HepG2 (cell line): Measurements from ENCODE around the gene ZDHHC9. TPM values are rescaled to one million over a fixed set of nuclear protein-coding genes. Genes with fewer than 3 reads are reported as not detected.
A peak's percentile ranks its signal among the peaks of the same experiment; 100 is the strongest.

ENCODE experiments used
- CCDC6 ChIP-seq: sonication (generic); formaldehyde crosslinking; IDR thresholded peaks from 2 replicates; pipeline ENCODE4 v1.8.1; 2022; ENCODE audit warnings: mild to moderate bottlenecking, missing genetic modification reagents, moderate library complexity
- CHD2 ChIP-seq: IDR thresholded peaks from 2 replicates; pipeline ENCODE4 v1.6.1; 2011; ENCODE audit warnings: low read depth, low read length, improper control_type of control experiment
- GATA4 ChIP-seq: sonication (generic); IDR thresholded peaks from 2 replicates; pipeline ENCODE4 v1.6.1; 2016; ENCODE audit warnings: antibody characterized with exemption, low read depth, borderline replicate concordance
- HDAC1 ChIP-seq: sonication (generic); formaldehyde crosslinking; IDR thresholded peaks from 2 replicates; pipeline ENCODE4 v1.5.1; 2020; ENCODE audit warnings: mild to moderate bottlenecking, missing genetic modification reagents
- HNRNPL ChIP-seq: fragments of 200-400 bp; formaldehyde crosslinking; IDR thresholded peaks from 2 replicates; pipeline ENCODE4 v1.6.1; 2017; ENCODE audit warnings: mild to moderate bottlenecking, low read depth, low read length
- HNRNPUL1 ChIP-seq: fragments of 200-400 bp; formaldehyde crosslinking; IDR thresholded peaks from 2 replicates; pipeline ENCODE4 v1.6.1; 2017; ENCODE audit warnings: low read depth, mild to moderate bottlenecking, low read length, moderate library complexity
- HOXD1 ChIP-seq: sonication (generic); formaldehyde crosslinking; IDR thresholded peaks from 2 replicates; pipeline ENCODE4 v1.5.0; 2020; ENCODE audit warnings: missing genetic modification reagents
- KAT2B ChIP-seq: fragments of 150-350 bp; IDR thresholded peaks from 2 replicates; pipeline ENCODE4 v1.6.1; 2014; ENCODE audit warnings: low read depth, low read length, borderline replicate concordance
- KLF9 ChIP-seq: IDR thresholded peaks from 2 replicates; pipeline ENCODE4 v1.6.1; 2016; ENCODE audit warnings: low read depth
- MAZ ChIP-seq, 2 experiments: sonication (generic) in 1 of 2; formaldehyde crosslinking in 1 of 2; IDR thresholded peaks; 2 replicates each; pipeline versions ENCODE4 v1.5.0 to v1.6.1; 2012 to 2020; ENCODE audit warnings: low read depth in 2 of 2, mild to moderate bottlenecking in 2 of 2, borderline replicate concordance in 1 of 2, improper control_type of control experiment in 1 of 2, low read length in 1 of 2, missing genetic modification reagents in 1 of 2, moderate library complexity in 1 of 2
- POLR2G ChIP-seq: fragments of 200-400 bp; formaldehyde crosslinking; IDR thresholded peaks from 2 replicates; pipeline ENCODE4 v1.6.1; 2018; ENCODE audit warnings: mild to moderate bottlenecking, low read depth, low read length, moderate library complexity
- RCOR2 ChIP-seq: IDR thresholded peaks from 2 replicates; pipeline ENCODE4 v1.6.1; 2016; ENCODE audit warnings: missing biosample characterization, missing genetic modification reagents
- SP4 ChIP-seq: sonication (generic); formaldehyde crosslinking; IDR thresholded peaks from 2 replicates; pipeline ENCODE4 v1.8.1; 2023; ENCODE audit warnings: mild to moderate bottlenecking, missing genetic modification reagents
- TAF1 ChIP-seq: sonication (generic); formaldehyde crosslinking; IDR thresholded peaks from 2 replicates; pipeline ENCODE4 v1.4.0; 2020; ENCODE audit warnings: missing genetic modification reagents
- TGIF2 ChIP-seq: IDR thresholded peaks from 2 replicates; pipeline ENCODE4 v1.6.1; 2016; ENCODE audit warnings: control low read depth, missing compliant biosample characterization
- ZKSCAN1 ChIP-seq: fragments of 150-350 bp; IDR thresholded peaks from 2 replicates; pipeline ENCODE4 v1.6.1; 2014; ENCODE audit warnings: low read length
- ZNF430 ChIP-seq: sonication (generic); formaldehyde crosslinking; IDR thresholded peaks from 2 replicates; pipeline ENCODE4 v1.9.0; 2021; ENCODE audit warnings: mild to moderate bottlenecking, missing genetic modification reagents
- ZNF777 ChIP-seq: sonication (generic); formaldehyde crosslinking; IDR thresholded peaks from 2 replicates; pipeline ENCODE4 v1.4.0; 2020; ENCODE audit warnings: missing genetic modification reagents
- polyA plus RNA-seq, 8 experiments: library from polyadenylated mRNA; depleted of rRNA in 3 of 8; stranded (reverse) in 7 of 8; unstranded in 1 of 8; fragments of >200 nt; fragmentation: Illumina TruSeq in 4 of 8; extraction: Trizol in 4 of 8; gene quantifications; 2 replicates each; pipeline versions ENCODE4 v1.2.1 to v1.2.3, GENCODE V29; 2011 to 2016; ENCODE audit warnings: low read depth in 4 of 8, missing spikeins in 1 of 8, mixed read lengths in 1 of 8; ENCODE audit not compliant: insufficient read depth in 1 of 8
- total RNA-seq, 5 experiments: library from RNA; depleted of rRNA; stranded (reverse); fragments of >200 nt; fragmentation: Illumina TruSeq; extraction: Trizol; gene quantifications; 2 replicates each; pipeline ENCODE4 v1.2.3, GENCODE V29; 2016; ENCODE audit warnings: low read depth in 1 of 5
- TF ChIP-seq, protein P1 (sequence below): sonication (generic); formaldehyde crosslinking; IDR thresholded peaks from 2 replicates; pipeline ENCODE4 v1.4.0; 2020; ENCODE audit warnings: low read depth, missing genetic modification reagents
- TF ChIP-seq, protein P2 (sequence below): sonication (generic); formaldehyde crosslinking; IDR thresholded peaks from 2 replicates; pipeline ENCODE4 v1.5.1; 2020; ENCODE audit warnings: mild to moderate bottlenecking, missing genetic modification reagents, moderate library complexity
- TF ChIP-seq, protein P3 (sequence below): IDR thresholded peaks from 2 replicates; pipeline ENCODE4 v1.6.1; 2018; ENCODE audit warnings: missing genetic modification reagents, mild to moderate bottlenecking, missing compliant biosample characterization

Gene ZDHHC9
- total and polyA plus RNA-seq, 2 of the 13 experiments (the other 11 are each of a cell fraction or from before 2014, with no cell fraction given): 28.3 to 53.1 TPM

DNA sequence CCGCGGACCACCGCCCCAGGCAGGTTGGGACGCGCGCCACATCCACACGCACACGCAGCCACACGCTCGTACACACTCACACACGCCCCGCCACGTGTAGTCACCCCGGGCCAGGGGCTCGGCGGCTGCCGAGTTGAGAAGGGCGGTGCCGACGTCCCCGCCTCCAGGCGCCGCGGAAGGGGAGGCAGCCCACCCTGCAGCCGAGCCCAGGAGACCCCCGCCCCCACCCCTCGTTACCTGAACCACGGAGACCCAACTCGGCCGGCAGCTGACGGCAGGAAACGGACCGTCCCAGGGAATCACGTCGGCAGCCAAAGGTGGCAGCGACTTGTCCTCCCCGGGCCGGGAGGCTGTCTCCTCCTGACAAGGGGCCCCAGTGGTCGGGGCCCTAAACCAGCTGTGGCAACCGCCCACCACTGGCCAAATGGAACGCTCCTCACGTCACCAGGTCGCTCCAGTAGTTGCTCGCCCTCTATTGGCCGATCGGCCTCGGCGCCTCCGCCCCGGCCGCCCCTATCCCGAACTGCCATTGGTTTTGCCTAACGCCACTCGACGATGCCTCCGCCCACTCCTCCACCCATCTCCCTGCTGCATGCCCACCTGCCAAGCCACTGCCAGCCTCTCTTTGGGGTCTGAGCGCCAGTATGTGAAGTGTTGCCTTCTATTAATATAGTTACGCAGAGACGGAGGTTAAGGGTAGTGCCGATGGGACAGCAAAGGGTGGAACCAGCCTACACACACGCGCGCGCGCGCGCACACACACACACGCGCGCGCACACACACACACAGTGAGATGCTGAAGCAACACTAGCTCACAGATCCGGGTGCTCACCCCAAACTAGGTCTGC, at the start of gene ZDHHC9 (continued):
- TF ChIP-seq ZNF777 (CRISPR knock-in tag) (0 out of 2 replicates have a peak, but pooled peaks have one; percentile 35), CHD2 (no peak; the same call in 1 of the 2 replicates), ZNF430 (0 out of 2 replicates have a peak, but pooled peaks have one; percentile 21), TGIF2 (no peak), GATA4 (no peak), RCOR2 (no peak), TAF1 (CRISPR knock-in tag) (peak; percentile 40; the same call in 1 of the 2 replicates), HOXD1 (CRISPR knock-in tag) (no peak), HDAC1 (CRISPR knock-in tag) (peak; percentile 47; the same call in 1 of the 2 replicates), ZKSCAN1 (no peak), KLF9 (CRISPR knock-in tag) (no peak), POLR2G (peak; percentile 73), CCDC6 (CRISPR knock-in tag) (no peak), HNRNPUL1 (no peak), MAZ (IDR thresholded peaks at IDR 0.05; ENCODE audit: borderline replicate concordance, low read depth, low read length) (no peak), MAZ (CRISPR knock-in tag; IDR thresholded peaks at IDR 0.05; ENCODE audit: low read depth) (no peak), HNRNPL (peak; percentile 82; the same call in 1 of the 2 replicates), SP4 (CRISPR knock-in tag) (peak; percentile 82), KAT2B (no peak)
- TF ChIP-seq, protein P1, sequence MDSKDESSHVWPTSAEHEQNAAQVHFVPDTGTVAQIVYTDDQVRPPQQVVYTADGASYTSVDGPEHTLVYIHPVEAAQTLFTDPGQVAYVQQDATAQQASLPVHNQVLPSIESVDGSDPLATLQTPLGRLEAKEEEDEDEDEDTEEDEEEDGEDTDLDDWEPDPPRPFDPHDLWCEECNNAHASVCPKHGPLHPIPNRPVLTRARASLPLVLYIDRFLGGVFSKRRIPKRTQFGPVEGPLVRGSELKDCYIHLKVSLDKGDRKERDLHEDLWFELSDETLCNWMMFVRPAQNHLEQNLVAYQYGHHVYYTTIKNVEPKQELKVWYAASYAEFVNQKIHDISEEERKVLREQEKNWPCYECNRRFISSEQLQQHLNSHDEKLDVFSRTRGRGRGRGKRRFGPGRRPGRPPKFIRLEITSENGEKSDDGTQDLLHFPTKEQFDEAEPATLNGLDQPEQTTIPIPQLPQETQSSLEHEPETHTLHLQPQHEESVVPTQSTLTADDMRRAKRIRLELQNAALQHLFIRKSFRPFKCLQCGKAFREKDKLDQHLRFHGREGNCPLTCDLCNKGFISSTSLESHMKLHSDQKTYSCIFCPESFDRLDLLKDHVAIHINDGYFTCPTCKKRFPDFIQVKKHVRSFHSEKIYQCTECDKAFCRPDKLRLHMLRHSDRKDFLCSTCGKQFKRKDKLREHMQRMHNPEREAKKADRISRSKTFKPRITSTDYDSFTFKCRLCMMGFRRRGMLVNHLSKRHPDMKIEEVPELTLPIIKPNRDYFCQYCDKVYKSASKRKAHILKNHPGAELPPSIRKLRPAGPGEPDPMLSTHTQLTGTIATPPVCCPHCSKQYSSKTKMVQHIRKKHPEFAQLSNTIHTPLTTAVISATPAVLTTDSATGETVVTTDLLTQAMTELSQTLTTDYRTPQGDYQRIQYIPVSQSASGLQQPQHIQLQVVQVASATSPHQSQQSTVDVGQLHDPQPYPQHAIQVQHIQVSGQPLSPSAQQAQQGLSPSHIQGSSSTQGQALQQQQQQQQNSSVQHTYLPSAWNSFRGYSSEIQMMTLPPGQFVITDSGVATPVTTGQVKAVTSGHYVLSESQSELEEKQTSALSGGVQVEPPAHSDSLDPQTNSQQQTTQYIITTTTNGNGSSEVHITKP (CRISPR knock-in tag): peak; percentile 96
- TF ChIP-seq, protein P2, sequence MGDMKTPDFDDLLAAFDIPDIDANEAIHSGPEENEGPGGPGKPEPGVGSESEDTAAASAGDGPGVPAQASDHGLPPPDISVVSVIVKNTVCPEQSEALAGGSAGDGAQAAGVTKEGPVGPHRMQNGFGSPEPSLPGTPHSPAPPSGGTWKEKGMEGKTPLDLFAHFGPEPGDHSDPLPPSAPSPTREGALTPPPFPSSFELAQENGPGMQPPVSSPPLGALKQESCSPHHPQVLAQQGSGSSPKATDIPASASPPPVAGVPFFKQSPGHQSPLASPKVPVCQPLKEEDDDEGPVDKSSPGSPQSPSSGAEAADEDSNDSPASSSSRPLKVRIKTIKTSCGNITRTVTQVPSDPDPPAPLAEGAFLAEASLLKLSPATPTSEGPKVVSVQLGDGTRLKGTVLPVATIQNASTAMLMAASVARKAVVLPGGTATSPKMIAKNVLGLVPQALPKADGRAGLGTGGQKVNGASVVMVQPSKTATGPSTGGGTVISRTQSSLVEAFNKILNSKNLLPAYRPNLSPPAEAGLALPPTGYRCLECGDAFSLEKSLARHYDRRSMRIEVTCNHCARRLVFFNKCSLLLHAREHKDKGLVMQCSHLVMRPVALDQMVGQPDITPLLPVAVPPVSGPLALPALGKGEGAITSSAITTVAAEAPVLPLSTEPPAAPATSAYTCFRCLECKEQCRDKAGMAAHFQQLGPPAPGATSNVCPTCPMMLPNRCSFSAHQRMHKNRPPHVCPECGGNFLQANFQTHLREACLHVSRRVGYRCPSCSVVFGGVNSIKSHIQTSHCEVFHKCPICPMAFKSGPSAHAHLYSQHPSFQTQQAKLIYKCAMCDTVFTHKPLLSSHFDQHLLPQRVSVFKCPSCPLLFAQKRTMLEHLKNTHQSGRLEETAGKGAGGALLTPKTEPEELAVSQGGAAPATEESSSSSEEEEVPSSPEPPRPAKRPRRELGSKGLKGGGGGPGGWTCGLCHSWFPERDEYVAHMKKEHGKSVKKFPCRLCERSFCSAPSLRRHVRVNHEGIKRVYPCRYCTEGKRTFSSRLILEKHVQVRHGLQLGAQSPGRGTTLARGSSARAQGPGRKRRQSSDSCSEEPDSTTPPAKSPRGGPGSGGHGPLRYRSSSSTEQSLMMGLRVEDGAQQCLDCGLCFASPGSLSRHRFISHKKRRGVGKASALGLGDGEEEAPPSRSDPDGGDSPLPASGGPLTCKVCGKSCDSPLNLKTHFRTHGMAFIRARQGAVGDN: peak; percentile 43
- TF ChIP-seq, protein P3, sequence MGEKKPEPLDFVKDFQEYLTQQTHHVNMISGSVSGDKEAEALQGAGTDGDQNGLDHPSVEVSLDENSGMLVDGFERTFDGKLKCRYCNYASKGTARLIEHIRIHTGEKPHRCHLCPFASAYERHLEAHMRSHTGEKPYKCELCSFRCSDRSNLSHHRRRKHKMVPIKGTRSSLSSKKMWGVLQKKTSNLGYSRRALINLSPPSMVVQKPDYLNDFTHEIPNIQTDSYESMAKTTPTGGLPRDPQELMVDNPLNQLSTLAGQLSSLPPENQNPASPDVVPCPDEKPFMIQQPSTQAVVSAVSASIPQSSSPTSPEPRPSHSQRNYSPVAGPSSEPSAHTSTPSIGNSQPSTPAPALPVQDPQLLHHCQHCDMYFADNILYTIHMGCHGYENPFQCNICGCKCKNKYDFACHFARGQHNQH: 0 out of 2 replicates have a peak, but pooled peaks have one; percentile 3
